GM21367 (cell line): ENCODE measurements around the gene SLC22A5.

Source experiments
- ATAC-seq: cut with Tn5 transposase; IDR thresholded peaks from one replicate; pipeline ENCODE4 v1.9.1; 2021; ENCODE audit not compliant: unreplicated experiment

The SLC22A5 gene

GRCh38 chr5:132365213-132365612 is 4.3 kb upstream of the SLC22A5 start:
- no peak for ATAC-seq

- ATAC-seq = no peak
Observed at GRCh38 chr5:132368186-132368585, 1.3 kb upstream of the SLC22A5 start.

- ATAC-seq = no peak
Observed at GRCh38 chr5:132369007-132369473, 470 bp upstream of the SLC22A5 start.

DNA sequence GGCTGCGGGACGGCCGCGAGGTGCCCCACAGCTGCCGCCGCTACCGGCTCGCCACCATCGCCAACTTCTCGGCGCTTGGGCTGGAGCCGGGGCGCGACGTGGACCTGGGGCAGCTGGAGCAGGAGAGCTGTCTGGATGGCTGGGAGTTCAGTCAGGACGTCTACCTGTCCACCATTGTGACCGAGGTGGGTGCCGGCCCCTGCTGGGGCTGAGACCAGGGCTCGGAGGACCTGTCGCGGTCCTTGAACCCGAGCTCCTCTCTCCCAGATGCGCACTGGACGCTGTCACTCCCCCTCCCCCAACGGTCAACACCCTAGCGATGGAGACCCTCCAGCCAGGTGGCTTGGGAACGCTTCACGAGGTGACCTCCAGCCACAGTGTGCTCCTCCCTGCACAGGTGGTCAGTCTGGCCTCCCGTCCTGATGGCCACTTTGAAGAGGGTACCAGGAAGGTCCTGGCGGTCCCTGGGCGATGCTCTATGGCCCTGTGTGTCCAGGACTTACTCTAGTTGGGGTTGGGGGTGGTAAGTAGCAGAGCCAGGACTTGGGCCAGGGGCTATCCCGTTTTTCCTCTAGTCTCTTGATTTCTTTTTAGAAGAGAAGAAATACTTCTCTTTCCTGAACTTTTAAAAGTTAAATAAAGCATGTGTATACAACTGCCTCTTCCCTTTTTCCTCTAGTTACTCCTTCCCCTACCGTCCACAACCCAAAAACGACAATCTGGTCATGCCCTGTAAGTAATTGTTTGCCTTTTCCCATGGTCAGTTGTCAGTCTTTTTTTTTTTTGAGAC is 866 bp downstream of the SLC22A5 start:
- ATAC-seq = no peak

DNA sequence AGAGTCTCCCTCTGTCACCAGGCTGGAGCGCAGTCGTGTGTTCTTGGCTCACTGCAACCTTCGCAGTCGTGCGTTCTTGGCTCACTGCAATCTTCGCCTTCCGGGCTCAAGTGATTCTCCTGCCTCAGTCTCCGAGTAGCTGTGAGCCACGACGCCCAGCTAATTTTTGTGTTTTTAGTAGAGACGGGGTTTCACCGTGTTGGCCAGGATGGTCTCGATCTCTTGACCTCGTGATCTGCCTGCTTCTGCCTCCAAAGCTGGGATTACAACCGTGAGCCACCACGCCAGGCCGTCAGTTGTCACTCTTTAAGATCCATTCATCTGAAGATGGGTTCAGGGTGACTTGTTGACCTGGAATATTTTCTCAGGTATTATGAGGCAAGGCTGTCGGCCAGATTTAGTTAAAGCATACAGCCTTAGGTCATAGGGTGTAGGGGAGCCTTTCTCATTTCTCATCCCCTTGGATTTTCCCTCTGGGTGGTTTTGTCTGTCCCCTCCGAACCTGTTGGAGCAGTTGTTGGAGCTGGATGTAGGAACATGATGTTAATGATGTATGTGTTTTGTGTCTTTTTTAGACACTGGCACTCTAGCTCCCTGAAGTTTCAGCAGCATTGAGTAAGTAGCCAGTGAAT is 1.6 kb downstream of the SLC22A5 start:
- no peak for ATAC-seq

DNA sequence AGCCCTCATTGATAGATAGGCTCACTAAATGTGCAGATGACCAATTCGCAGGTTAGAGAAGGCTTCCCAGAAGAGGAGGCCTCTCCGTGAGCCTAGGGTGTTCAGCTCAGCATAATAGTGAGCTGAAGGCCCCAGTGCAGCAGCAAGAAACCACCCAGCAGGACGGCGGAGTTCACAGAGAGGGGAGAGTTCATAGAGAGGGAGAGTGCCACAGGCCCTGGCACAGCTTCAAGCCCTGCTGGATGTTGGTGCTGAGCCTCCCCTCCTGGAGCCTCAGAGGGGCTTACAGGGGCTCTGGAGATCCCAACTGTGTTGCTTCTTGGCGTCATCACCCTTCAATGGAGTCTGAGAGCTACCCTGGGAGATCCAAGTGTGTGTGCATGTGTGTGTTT is 2.1 kb downstream of the SLC22A5 start:
- ATAC-seq = no peak

DNA sequence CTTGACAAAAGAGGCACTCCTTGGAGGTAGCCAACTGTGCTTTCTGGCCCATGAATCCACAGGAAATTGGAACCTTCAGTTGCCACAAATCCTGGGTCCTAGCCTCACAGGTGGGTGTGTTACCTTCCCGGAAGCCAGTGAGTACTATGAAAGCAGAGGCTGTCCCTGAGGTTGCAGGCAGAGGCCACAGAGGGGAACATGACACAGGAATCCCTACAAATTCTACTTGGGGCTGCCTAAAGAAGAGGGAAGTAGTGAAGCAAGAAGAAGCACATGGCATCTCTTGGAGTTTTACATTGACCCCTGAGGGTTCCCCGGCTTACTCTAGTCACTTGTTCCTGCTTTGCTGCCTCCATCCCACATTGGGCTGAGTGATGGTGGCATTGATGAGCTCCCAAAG is 2.6 kb downstream of the SLC22A5 start:
- no peak for ATAC-seq

DNA sequence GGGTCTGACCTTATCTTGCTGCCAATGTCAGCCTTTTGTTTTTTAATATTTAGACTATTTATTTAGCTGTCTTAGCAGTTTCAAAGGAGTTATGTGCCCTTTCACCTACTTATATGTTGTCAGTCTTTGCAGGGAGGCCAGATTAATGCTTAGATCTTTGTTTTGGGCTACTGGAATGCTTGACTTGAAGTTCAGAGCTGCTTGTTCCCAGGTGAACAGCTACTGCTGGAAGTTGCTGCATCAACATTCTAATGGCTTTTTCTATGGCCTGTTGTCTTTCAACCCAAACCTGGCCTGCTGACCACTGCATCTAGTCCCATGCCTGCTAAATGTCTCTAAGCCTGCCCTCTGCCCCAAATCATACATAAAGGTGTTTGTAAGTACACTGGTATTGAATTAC is 3.0 kb downstream of the SLC22A5 start:
- no peak for ATAC-seq

DNA sequence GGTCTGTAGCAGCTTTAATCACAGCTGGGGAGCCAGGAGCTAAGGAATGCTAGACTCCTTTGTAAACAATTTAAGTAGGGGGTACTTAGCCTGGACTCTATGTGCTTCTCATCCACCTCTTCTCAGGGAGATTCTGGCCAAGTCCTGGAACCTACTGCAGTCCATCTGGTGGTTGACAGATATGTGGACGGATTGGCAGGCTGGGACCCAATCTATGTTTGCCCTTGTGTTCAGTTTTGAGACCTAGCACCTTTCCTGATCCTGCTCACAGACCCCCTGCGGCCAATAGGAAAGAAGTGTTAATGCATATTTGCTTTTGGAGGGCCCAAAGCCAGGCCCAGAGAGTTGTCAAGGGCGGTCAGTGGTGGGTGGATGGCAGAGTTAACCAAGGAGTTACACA is 6.4 kb downstream of the SLC22A5 start:
- ATAC-seq = no peak

GRCh38 chr5:132376694-132377641 is 7.5 kb downstream of the SLC22A5 start:
- no peak for ATAC-seq

GRCh38 chr5:132377738-132378137 is 8.2 kb downstream of the SLC22A5 start:
- ATAC-seq = no peak

GRCh38 chr5:132378580-132378979 is 9.1 kb downstream of the SLC22A5 start:
- no peak for ATAC-seq

GRCh38 chr5:132380047-132380446 is 10.5 kb downstream of the SLC22A5 start:
- no peak for ATAC-seq

DNA sequence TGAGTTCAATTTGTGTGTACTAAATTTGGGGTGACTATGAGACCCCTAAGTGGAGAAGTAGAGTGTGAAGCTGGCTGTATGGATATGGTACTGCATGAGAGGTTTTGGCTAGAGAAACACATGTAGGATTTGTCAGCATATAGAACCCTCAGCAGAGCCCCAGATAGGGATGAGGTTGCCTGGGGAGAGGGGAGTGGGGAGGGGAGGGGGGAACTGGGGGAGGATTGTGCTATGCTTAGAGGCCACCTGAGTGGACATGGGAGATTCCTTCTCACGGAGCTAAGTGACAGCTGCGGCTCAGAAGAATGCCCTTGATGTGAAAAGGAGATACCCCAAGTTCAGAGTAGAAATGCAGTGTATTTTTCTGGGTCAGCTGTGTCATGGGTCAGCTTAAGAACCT is 11.2 kb downstream of the SLC22A5 start:
- ATAC-seq = no peak

GRCh38 chr5:132381614-132382013 is 12.1 kb downstream of the SLC22A5 start:
- ATAC-seq = no peak

GRCh38 chr5:132383261-132383660 is 13.8 kb downstream of the SLC22A5 start:
- ATAC-seq = no peak

DNA sequence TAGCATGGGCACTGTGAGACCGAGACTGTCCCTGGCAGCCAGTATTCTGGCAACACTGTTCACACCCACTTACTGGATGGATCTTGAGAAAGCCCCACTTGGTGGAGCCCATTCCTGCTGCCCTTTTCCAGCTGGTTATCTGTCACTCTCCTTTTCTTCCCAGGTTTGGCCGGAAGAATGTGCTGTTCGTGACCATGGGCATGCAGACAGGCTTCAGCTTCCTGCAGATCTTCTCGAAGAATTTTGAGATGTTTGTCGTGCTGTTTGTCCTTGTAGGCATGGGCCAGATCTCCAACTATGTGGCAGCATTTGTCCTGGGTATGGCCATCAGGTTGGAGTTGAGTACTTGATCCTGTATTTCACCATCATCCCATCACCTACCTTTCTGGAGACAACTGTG is 14.5 kb downstream of the SLC22A5 start:
- no peak for ATAC-seq

DNA sequence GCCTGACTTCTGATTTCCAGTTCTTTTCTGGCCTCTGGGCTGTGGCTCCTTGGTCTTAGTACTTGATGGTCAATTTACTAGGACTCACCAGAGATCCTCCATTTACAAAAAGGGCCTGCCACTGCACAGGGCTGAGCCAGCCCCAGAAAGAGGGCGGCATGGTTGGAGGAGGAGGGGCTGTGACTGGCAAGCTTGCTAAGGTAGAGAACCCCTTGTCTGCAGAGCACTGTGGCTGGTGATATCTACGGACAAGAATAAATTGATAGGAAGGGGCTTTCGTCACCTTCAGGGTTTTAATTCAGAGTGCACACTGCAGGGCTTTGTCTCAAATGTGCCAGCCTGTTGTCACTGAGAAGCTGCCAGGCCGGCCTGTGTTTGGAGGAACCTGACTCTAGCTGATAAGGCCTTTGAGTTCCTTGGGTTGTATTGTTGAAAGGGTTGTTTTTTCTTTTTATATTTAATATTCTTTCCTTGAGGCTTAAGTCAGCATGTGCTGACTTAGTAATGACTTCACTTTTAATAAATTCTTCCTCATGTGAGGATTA is 15.1 kb downstream of the SLC22A5 start:
- ATAC-seq = no peak

DNA sequence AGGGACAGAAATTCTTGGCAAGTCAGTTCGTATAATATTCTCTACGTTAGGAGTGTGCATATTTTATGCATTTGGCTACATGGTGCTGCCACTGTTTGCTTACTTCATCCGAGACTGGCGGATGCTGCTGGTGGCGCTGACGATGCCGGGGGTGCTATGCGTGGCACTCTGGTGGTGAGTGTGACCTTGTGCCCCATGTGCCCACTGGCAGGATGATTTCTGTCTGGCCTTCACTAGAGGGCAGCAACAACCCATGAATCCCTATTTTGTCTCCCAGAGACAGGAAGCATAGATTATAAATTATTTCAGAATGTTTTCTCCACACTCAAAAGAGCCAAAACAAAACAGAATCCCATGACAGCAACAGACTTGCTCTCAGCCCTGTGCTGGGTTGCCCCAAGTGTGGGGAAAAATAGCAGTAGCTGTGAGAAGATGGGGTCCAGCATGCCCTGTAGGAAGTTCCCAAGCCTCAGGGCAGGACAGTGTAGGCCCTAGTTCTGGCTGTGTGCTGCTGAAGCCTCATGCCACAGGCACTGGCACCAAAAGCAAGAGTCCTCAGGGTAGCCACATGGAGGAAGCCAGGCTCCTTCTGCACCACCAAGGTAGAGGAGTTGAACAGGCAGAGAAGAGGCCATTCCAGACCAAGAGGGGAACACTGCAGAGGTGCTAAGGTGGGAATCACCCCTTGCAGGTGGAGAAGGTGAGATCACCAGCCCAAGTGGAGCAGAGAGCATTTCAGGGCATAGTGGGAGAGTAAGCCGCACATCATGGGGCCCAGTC is 16.0 kb downstream of the SLC22A5 start:
- no peak for ATAC-seq

DNA sequence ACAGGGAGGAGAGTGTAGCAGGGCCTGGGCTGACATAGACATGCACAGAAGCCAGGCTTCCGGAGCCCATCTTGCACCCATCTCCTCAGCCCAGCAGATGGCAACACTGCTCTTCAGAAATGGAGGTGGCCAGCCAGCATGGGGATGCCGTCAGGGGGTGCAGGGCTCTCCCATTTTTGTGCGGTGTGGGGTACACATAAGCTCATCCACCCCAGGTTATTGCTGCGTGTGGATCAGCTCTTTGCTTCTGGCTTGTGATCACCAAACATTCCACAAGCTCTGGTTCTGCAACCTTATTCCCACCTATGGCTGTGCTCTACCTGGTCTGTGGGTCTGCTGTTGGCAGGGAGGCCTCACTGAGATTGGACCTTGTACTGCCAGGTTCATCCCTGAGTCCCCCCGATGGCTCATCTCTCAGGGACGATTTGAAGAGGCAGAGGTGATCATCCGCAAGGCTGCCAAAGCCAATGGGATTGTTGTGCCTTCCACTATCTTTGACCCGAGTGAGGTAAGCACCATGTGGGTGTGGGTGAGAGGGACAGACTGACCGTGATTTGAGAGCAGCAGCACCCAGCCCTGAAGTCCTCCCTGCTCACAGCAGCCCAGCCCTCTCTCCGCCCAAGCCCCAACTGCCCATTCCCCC is 17.3 kb downstream of the SLC22A5 start:
- peak; percentile 69 for ATAC-seq
